Measurements from ENCODE around the gene ZSCAN22.
"Not testable (repeated sequence)": the region's sequence is repeated elsewhere in the genome, so short reads cannot be mapped to it uniquely, and the experiment has no call there.

ZSCAN22 gene
- long read RNA-seq, donor 1 = 0 reads
- long read RNA-seq, donor 2 = 0 reads
- long read RNA-seq, donor 3 = 0 reads
- long read RNA-seq, donor 4, full-length matches to known transcripts = 3 of 3 reads
- long read RNA-seq, donor 4, partial matches to known transcripts = 0 of 3 reads
- long read RNA-seq, donor 4, other reads (novel, unspliced or antisense) = 0 of 3 reads
- long read RNA-seq, donor 5, full-length matches to known transcripts = 1 of 1 reads
- long read RNA-seq, donor 5, partial matches to known transcripts = 0 of 1 reads
- long read RNA-seq, donor 5, other reads (novel, unspliced or antisense) = 0 of 1 reads
- long read RNA-seq, donor 6 = 0 reads
- long read RNA-seq, donor 7, full-length matches to known transcripts = 1 of 1 reads
- long read RNA-seq, donor 7, partial matches to known transcripts = 0 of 1 reads
- long read RNA-seq, donor 7, other reads (novel, unspliced or antisense) = 0 of 1 reads
- long read RNA-seq, donor 8 = 0 reads

DNA sequence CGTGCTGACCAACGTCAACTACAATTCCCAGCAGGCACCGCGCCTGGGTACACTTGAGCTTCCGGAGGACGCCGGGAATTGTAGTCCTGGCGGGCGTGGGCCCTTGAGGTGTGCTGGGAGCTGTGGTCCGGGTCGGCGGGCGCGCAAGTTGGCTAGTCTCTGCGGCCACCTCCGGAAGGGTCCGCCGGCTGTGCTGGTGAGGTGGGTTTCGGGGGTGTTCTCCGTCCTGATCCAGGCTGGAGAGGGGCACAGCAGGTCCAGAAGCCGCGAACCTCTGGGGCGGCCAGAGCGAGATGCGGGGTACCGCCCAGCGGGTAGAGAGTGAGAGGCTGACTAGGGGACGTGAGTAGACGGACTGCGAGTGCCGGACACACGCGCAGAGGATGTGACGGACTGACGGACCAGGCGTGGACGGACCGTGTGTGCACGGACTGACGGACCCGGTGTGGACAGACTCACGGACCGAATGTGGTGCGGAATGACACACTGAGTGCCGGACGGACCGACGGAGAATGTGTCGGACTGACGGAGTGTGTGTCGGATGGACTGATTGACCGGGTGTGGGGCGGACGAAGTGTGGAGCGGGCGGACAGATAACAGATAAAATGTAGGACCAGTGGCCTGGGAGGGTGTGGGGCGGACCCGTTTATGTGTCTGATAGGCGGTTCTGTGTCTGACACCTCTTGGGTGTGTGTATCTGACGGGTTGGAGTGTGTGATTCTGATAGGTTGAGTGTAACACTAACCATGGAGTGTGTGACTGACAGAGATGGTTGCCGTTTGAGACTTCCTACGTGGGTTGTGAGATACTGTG lies at the start of gene ZSCAN22:
TSS of gene ZSCAN22 (plus strand) at position 81 of the 813 bp plus-strand sequence. CDS start 7,809 bp downstream, outside the sequence.
- DNase-seq = peak; percentile 98

DNA sequence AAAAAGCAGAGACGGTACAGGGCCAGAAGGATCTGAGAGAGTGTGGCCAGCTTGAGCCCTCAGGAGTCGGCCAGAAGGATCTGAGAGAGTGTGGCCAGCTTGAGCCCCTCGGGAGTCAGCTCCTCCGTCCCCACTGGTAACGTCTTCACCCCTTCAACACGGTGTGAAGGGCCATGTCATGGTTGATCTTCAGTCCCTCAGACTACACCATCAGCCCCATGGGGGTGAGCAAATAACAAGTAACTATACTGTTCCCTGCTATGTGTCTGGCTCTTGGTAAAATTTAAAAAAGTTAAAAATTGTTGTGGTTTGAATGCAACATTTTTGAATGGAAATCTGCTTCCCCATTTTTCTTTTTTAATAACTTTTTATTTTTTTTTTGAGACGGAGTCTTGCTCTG lies 49.6 kb upstream of the ZSCAN22 start:
- DNase-seq = no peak

DNA sequence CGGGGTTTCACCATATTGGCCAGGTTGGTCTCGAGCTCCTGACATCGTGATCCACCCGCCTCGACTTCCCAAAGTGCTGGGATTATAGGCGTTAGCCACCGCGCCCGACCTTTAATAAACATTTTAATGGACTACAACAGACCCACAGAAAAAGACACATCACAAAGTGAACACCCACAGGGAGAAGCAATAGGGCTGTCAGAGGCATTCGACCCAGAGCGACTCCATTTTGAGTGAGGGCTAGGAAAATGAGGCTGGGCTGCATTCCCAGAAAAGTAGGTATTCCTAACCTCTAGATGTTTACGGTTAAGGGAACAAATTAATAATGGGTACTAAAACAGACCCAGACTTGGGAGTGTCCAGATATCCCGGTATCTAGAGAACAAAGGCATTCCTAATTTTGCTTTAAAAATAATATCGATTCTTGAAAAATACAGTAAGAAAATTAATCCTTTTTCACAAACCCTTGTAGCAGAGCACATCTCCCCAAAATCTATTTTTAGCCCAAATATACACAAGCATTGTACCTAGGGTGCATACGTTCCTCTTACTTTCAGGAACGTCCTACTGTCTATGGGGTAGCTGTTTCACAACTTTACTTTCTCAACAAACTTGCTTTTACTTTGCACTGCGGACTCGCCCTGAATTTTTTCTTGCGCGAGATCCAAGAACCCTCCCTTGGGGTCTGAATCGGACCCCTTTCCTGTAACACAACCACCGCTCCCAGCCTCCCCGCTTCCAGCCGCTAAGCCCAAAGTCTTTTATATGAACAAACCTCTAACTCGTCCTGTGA lies 48.9 kb upstream of the ZSCAN22 start:
- DNase-seq = no peak

DNA sequence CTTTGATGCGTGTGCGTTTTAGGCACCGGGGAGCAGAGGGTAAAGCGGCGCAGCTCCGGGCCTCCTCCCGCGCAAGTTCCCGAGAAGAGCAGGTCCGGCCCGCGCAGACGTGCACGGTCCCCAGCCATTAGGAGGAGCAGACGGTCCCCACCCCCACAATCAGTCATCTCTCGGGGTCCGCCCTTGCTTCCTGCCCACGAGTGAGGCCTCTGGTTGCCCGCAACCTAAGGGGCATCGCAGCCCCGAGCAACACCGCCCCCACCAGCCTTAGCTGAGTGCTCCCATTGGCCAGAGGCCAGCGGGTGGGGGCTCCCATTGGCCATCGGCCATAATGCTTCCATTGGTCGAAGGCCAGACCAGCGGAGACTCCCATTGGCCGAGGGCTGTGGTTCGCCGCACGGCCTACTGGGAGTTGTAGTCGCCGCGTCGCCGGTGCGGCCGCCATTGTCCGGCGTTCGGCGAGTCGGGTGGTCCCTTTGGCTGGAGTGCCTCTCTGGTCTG lies 48.2 kb upstream of the ZSCAN22 start, which contains the start of gene ZNF8:
TSS of gene ZNF8 (plus strand) at position 415 of the 501 bp plus-strand sequence. CDS start 127 bp downstream, outside the sequence.
- DNase-seq = peak; percentile 92

DNA sequence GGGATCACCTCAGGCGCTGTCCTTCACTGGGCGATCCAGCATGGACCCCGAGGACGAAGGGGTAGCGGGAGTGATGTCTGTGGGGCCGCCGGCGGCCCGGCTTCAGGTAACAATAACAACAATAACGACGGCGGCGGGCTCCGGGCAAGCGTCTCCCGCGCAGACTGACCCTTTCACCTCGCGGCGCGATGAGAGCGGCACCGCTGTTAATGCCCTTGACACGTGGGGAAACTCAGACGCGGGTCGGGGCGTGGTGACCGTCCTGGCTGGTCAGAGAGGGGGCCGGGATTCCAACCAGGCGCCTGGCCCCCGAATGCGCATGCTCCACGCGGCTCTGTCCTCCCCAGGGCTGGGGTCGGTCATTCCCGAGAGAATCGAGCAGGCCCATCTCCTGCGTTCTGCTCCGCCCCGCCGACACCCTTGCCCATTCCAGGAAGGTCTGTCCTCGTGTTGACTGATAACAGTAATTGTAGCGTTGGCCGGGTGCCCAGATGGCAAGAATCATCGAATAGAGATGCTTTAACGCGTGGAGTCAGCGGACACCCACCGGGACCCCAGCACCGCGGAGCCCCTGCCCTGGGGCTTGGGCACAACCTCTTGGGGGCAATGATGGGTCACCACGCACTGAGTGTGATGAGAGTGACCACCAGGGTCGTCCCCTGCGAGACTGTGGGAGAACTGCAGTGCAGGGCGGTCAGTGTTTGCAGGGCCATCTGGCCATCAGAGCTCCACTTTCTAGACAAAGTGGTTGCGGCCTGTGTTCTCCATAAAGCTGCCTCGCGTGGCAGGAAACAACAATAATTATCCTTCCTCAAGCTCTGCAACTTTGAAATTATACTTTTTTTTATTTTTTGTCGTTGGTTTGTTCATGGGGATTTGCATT lies 47.5 kb upstream of the ZSCAN22 start:
- DNase-seq = peak; percentile 89

DNA sequence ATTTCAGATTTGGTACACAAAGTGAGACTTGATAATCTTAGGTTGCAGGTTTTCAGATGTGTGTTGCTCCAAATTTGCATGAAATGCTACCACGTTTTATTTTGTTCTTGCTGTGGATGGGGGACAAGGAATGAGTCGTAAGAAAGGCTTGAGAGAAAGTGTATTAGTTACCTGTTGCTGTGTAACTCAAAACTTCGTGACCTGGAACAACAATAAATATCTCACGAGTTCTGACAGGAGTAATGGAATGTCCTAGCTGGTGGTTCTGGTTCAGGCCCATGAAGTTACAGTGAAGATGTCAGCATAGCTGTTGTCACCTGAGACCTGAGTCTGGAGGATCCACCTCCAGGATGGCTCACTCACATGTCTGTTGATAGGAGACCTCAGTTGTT lies 46.9 kb upstream of the ZSCAN22 start:
- no peak for DNase-seq

DNA sequence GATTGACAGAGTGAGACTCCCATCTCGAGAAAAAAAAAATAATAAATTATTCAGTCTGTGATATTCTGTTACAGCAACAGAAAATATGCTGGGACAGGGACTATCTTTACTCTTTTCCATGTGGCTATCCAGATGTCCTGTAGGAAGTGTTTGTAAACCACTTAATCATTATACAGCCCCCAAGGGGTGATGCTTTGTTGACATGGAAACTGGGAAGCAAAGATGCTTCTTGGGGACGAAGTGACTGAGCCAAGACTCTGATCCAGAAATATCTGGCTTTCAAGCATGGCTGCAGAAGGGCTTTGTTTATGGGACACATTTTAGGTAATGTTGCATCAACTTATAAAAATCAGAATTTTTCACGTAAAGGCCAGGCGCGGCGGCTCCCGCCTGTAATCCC lies 42.6 kb upstream of the ZSCAN22 start:
- DNase-seq = no peak

DNA sequence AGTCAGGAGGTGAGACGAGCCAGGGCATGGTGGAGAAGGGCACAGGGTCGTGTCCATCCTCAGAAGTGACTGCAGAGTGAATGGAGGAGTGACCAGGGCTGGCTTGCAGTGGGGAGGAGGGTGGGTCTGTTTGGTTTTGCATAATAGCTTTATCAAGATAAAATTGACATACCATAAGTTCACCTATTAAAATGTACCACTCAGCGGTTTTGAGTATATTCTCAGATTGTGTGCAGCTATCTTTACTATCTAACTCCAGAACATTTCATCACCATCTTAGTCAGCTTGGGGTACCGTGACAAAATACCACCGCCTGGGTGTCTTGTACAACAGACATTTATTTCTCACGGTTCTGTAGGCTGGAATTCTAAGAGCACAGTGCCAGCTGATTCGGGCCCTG lies 34.9 kb upstream of the ZSCAN22 start:
- no peak for DNase-seq

DNA sequence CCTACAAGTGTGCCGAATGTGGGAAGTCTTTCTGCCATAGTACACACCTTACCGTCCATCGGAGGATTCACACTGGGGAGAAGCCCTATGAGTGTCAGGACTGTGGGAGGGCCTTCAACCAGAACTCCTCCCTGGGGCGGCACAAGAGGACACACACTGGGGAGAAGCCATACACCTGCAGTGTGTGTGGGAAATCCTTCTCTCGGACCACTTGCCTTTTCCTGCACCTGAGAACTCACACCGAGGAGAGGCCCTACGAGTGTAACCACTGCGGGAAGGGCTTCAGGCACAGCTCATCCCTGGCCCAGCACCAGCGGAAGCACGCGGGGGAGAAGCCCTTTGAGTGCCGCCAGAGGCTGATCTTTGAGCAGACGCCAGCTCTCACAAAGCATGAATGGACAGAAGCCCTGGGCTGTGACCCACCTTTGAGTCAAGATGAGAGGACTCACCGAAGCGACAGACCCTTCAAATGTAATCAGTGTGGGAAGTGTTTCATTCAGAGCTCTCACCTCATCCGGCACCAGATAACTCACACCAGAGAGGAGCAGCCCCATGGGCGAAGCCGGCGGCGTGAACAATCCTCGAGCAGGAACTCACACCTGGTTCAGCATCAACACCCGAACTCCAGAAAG lies 31.9 kb upstream of the ZSCAN22 start:
- DNase-seq = no peak

DNA sequence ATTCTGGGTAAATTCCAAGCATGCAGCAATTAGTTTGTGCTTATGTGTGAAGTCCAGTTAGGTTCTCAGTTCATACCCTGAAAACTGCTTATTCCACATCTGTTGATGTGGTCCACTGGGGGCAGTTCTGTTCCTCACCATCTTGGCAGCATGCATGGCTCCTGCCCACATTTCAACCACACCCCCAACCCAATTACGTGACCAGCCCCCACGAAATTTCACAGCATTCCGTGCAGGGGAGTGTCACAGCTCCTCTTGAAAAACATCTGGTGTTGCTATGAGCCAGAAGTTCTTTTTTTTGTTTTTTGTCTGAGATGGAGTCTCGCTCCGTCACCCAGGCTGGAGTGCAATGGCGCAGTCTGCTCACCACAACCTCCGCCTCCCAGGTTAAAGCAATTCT lies 30.7 kb upstream of the ZSCAN22 start:
- no peak for DNase-seq

DNA sequence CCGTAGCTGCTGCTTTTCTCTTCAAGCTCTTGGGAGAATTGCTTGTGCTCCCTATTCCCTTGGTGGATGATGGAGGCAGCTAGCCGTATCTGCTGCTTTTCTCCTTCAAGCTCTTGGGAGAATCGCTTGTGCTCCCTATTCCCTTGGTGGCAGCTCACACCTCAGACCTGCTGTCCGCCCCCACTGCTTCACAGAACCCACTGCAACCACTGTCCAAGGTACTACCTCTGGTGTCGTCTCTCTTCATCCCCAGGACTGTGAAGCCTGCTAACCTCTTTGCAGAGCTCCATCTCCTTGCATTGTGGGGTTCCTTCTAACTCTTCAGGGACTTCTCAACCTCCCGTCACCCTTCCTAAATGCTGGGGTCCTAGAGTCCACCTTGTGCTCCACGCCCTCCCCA lies 26.2 kb upstream of the ZSCAN22 start:
- no peak for DNase-seq

DNA sequence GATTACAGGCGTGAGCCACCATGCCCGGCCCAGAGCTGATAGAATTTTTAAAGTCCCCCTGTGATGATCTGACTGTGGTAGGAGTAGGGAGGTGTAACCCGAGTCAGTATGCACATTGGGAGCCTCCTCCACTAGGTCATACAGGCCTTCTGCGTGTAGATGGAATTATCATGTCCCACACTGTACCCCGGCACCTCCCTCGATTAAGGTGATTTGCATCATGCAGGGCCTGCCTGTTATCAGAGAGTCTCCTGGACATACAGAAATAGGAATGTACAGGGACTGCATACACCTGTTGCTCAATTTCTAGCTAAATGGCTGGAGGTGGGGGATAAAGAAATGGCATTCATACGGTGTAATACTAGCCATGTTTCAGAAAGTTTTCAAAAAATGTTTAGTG lies 22.5 kb upstream of the ZSCAN22 start:
- no peak for DNase-seq

DNA sequence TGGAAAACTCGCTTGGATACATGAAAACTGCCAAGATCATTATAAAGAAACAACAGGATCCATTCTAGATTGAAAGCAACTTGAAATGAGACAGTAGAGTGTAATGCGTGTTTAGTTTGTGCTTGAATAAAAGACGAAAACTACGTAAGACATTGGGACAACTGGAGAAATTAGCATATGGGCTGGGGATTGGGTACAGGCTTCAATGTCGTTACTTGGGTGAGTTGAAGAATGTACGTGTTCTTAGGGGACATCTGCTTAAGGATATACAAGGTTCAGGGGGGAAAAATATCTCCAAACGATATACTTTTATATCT lies 22.1 kb upstream of the ZSCAN22 start:
- DNase-seq = no peak

DNA sequence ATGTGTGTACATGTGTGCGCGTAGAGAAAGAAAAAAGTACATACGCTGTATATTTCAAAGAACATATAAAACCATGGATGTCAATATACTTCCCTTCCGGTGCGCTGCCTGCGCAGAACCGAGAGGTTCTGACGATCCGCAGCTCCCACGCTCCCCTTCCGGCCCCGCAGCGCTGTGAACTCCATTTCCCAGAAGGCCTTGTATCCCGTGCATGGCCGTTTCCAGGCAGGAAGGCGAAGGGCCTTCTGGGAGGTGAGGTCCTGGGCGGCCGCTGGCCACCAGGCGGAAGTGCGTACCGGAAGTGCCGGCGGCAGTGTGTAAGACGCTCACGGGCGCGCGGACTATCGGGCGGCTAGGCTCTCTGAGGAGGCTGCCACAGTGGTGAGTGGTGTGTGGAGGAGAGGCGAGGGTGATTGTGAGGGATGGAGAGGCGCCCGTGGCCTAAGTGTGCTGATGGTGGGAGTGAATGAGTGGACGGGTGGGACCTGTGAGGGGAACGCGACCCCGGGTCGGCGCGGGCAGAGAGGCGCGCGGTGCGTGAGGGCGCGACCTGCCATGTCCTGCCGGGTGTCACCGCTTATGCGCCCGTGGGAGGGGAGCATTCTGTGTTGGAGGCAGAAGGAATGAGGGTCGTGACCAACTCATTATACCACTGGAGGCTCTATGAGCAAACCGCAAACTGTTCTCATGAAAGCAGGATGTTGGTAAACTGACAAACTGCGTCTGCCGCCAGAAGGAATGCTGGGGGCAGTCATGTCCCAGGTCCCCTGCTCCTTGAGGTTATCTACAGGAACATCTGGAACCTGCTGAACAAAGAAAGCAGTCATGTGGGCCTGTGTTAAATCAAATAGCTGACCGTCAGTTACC lies 21.5 kb upstream of the ZSCAN22 start, which contains the start of gene ERVK3-1:
TSS of gene ERVK3-1 (plus strand) at position 313 of the 867 bp plus-strand sequence. CDS start 6,792 bp downstream, outside the sequence.
- DNase-seq = peak; percentile 82

DNA sequence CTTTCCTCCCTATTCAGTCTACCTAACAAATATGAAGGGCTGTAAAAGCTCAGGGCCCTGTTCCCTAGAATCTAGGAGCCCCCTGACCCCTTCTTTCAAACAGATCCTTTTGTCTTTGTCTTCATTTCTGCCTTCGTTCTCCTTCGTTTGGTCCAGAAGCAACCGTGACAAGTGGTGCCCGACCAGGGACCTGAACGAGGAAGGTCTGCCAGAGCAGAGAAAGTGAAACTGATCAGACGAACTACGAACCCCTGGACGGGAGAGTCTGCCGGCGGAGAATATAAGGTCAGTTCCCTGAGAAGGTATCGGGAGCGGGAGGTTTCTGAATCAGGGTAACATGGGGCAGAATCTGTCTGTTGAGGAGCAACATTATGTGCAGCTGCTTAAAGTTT lies 20.9 kb upstream of the ZSCAN22 start:
- no peak for DNase-seq

DNA sequence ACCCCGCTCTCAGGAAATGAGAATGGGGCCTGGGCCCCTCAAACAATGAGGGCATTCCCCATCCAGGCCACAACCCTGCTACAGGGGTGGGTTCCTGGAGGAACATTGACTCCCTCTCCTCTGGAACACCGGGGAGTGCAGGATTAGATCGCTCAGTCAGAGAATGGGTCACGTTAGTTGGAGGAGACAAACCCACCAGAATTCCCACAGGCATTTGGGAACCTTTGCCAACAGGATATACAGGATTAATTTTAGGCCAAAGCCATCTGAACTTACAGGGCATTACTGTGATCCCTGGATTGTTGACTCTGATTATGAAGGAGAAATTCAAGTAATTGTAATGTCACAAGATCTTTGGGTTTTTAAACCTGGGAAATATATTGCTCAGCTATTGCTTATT lies 19.1 kb upstream of the ZSCAN22 start:
- DNase-seq = no peak

DNA sequence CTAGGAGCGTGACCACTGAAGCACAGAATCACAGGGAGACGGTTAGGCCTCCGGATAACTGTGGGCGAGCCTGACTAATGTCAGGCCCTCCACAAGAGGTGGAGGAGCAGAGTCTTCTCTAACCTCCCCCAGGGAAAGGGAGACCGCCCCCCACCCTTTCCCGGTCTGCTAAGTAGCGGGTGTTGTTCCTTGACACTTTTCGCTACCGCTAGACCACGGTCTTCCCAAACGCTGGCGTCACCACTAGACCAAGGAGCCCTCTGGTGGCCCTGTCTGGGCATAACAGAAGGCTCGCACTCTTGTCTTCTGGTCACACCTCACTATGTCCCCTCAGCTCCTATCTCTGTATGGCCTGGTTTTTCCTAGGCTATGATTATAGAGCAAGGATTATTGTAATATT lies 16.1 kb upstream of the ZSCAN22 start:
- not testable (repeated sequence) for DNase-seq

DNA sequence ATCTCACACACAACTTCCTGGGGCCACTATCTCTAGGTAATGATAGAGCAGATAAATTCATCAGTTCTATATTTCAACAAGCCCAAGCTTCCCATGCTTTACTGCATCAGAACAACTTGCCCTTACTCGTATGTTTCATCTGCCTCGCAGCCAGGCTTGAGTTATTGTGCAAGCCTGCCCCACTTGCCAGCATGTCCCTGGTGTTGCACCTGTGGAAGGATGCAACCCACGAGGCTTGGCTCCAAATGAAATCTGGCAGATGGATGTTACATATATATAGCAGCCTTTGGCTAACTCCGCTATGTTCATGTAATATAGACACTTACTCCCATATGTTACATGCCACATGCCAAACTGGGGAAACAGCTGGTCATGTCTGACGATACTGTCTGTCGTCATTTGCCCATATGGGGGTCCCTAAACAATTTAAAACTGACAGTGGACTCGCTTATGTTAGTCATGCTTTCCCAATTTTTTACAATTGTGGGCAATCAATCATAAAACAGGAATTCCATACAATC lies 15.4 kb upstream of the ZSCAN22 start:
- no peak for DNase-seq

DNA sequence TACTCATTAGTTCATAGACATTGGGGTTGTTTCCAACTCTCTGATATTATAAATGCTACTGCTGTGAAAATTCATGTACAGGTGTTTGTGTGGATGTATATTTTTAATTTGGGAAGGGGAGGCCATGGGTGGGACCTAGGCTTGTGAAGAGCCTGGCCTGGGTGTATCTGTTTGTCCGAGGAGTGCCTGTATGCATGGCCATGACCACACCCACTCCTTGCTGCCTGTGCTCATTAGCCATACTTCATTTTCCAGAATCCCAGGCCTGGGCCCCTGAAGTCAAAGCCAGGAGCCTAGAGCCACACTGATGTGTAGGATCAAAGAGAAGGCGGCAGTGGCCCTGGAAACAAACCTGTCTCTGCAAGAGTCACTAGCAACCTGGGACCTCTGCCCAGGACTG lies 11.2 kb upstream of the ZSCAN22 start:
- DNase-seq = no peak
